GM12891 (cell line): ENCODE data around the gene KIF6.

Source experiments
- PAX5 ChIP-seq: IDR thresholded peaks from 2 replicates; pipeline ENCODE4 v1.6.1; 2011; ENCODE audit warnings: low read length, moderate library complexity, mild to moderate bottlenecking; ENCODE audit not compliant: insufficient read depth, severe bottlenecking
- POLR2A ChIP-seq: IDR thresholded peaks from 2 replicates; pipeline ENCODE4 v1.6.1; 2011; ENCODE audit warnings: low read depth, low read length, control low read depth
- POLR2AphosphoS5 ChIP-seq: IDR thresholded peaks from 2 replicates; pipeline ENCODE4 v1.6.1; 2011; ENCODE audit warnings: low read depth, low read length, control low read depth
- SPI1 ChIP-seq: IDR thresholded peaks from 2 replicates; pipeline ENCODE4 v1.6.1; 2011; ENCODE audit warnings: low read depth, low read length, control low read depth
- TAF1 ChIP-seq: IDR thresholded peaks from 2 replicates; pipeline ENCODE4 v1.6.1; 2011; ENCODE audit warnings: low read depth, low read length, control low read depth

GRCh38 chr6:39520411-39520810 lies 204.8 kb downstream of the KIF6 start:
- TF ChIP-seq TAF1 (no peak), POLR2A (no peak), POLR2AphosphoS5 (no peak), SPI1 (no peak), PAX5 (no peak)
